Astrocyte (in vitro differentiated cells and primary cell): ENCODE measurements around the gene SLCO2A1. TPM values are rescaled to one million over a fixed set of nuclear protein-coding genes. Genes with fewer than 3 reads are reported as not detected.
A peak's percentile ranks its signal among the peaks of the same experiment; 100 is the strongest.

ENCODE experiments used
- DNase-seq: peaks from one replicate; pipeline ENCODE4 v3.0.0-alpha.2; 2010; ENCODE audit warnings: low read depth
- FAIRE-seq: peaks from 2 replicates; lab custom pipeline; 2011; peaks lifted over from hg19 to GRCh38; lab: Jason Lieb, UNC
- H2AFZ ChIP-seq: 2 replicates; pipeline ENCODE4 v1.6.0; 2012; ENCODE audit warnings: low read depth, low read length, inconsistent platforms
- H3K27ac ChIP-seq: 2 replicates; pipeline ENCODE4 v1.5.1; 2011; ENCODE audit warnings: low read depth, low read length, inconsistent platforms
- H3K27me3 ChIP-seq: 2 replicates; pipeline ENCODE4 v1.6.0; 2011; ENCODE audit warnings: low read length, inconsistent platforms; ENCODE audit not compliant: insufficient read depth
- H3K36me3 ChIP-seq: 2 replicates; pipeline ENCODE4 v1.5.1; 2011; ENCODE audit warnings: low read length, inconsistent platforms; ENCODE audit not compliant: insufficient read depth
- H3K4me1 ChIP-seq: 2 replicates; pipeline ENCODE4 v1.5.1; 2011; ENCODE audit warnings: low read length, inconsistent platforms; ENCODE audit not compliant: insufficient read depth
- H3K4me2 ChIP-seq: 2 replicates; pipeline ENCODE4 v1.6.0; 2012; ENCODE audit warnings: low read length, inconsistent platforms
- H3K4me3 ChIP-seq: 2 replicates; pipeline ENCODE4 v1.5.1; 2011; ENCODE audit warnings: low read depth, mild to moderate bottlenecking, low read length, inconsistent platforms; ENCODE audit not compliant: insufficient read depth
- H3K79me2 ChIP-seq: 2 replicates; pipeline ENCODE4 v1.6.0; 2012; ENCODE audit warnings: mild to moderate bottlenecking, low read length, inconsistent platforms; ENCODE audit not compliant: insufficient read depth
- H3K9ac ChIP-seq: 2 replicates; pipeline ENCODE4 v1.6.0; 2012; ENCODE audit warnings: mild to moderate bottlenecking, low read length, inconsistent platforms
- H3K9me3 ChIP-seq: 2 replicates; pipeline ENCODE4 v1.5.1; 2012; ENCODE audit warnings: low read depth, mild to moderate bottlenecking, low read length, inconsistent platforms; ENCODE audit not compliant: insufficient read depth
- H4K20me1 ChIP-seq: 2 replicates; pipeline ENCODE4 v1.6.0; 2012; ENCODE audit warnings: low read length, inconsistent platforms; ENCODE audit not compliant: insufficient read depth
- H3K27ac Mint-ChIP-seq: one replicate; pipeline ENCODE4 v1.8.0; 2021; ENCODE audit warnings: mild to moderate bottlenecking, mixed read lengths; ENCODE audit not compliant: unreplicated experiment
- H3K27me3 Mint-ChIP-seq: one replicate; pipeline ENCODE4 v1.8.0; 2021; ENCODE audit warnings: low read depth, mixed read lengths; ENCODE audit not compliant: unreplicated experiment
- H3K36me3 Mint-ChIP-seq: one replicate; pipeline ENCODE4 v1.8.0; 2021; ENCODE audit warnings: low read depth, mixed read lengths; ENCODE audit not compliant: unreplicated experiment
- H3K4me1 Mint-ChIP-seq: one replicate; pipeline ENCODE4 v1.8.0; 2021; ENCODE audit warnings: low read depth, mixed read lengths; ENCODE audit not compliant: unreplicated experiment
- H3K4me3 Mint-ChIP-seq: one replicate; pipeline ENCODE4 v1.8.0; 2021; ENCODE audit warnings: mild to moderate bottlenecking, moderate library complexity, mixed read lengths; ENCODE audit not compliant: unreplicated experiment
- H3K9me3 Mint-ChIP-seq: one replicate; pipeline ENCODE4 v1.8.0; 2021; ENCODE audit warnings: mild to moderate bottlenecking, mixed read lengths; ENCODE audit not compliant: unreplicated experiment
- CTCF ChIP-seq: IDR thresholded peaks from 2 replicates; pipeline ENCODE4 v1.5.1; 2011; ENCODE audit warnings: low read depth, mild to moderate bottlenecking, inconsistent platforms, low read length, moderate library complexity; ENCODE audit not compliant: insufficient read depth
- EZH2 ChIP-seq: IDR thresholded peaks from 2 replicates; pipeline ENCODE4 v1.6.1; 2012; ENCODE audit warnings: mild to moderate bottlenecking, low read length, inconsistent platforms; ENCODE audit not compliant: insufficient read depth
- total RNA-seq: library from RNA; stranded (reverse); gene quantifications from 2 replicates; pipeline ENCODE4 v1.2.1, GENCODE V29; 2021

The SLCO2A1 gene
- total RNA-seq, 1 donor from 2014 or later: 2.1 TPM

DNA sequence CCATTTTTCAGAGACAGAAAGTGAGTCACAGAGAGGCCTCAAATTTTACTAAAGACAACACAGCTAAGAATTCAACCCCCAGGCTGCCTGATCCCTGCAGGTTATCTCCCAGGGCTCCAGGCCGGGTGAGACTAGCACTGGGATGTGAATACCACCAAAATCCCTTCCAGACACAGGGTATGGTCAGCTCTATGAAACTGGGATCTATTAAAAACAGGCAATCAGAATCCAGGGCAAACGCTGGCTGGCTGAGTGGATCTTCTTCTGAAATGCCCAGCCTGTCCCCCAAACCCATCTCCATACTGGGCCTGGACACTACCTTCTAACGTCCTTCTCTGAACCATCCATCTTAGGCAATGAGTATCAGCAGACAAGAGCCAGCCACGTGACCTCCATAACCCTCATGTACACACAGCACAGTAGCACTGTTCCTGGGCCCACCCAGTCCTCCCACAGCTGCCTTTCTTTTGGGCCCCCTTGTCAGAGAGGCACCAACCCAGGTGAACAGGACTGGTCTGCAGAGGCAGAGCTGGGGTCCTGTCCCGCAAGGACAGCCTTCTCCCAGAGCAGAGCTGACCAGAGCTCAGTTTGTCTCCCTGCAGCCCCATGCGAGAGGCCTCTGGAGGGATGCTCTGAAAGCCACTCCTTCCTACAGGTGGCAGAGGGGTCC lies 135.9 kb downstream of the SLCO2A1 start:
- Histone ChIP-seq H3K4me2 (peak overlapping the region; percentile 87), H3K36me3 (no peaks in the 10 kb centered on the region), H3K27me3 (peaks cover 35% of the 10 kb centered on the region), H3K27ac (no peak overlapping the region), H3K4me3 (no peak overlapping the region), H4K20me1 (peaks cover 7% of the 10 kb centered on the region), H3K79me2 (no peaks in the 10 kb centered on the region), H2AFZ (no peak overlapping the region), H3K9me3 (no peaks in the 10 kb centered on the region), H3K9ac (no peak overlapping the region), H3K4me1 (peaks cover 4% of the 10 kb centered on the region)
- H3K36me3 Mint-ChIP-seq: peaks cover 5% of the 10 kb centered on the region
- DNase-seq (no peak), FAIRE-seq (no peak)
- no peaks in the 10 kb centered on the region for H3K9me3 Mint-ChIP-seq
- peaks cover 20% of the 10 kb centered on the region for H3K4me1 Mint-ChIP-seq
- TF ChIP-seq EZH2 (no peak), CTCF (no peak)
- H3K4me3 Mint-ChIP-seq: peak overlapping the region; percentile 85
- no peak overlapping the region for H3K27ac Mint-ChIP-seq
- peaks cover 19% of the 10 kb centered on the region for H3K27me3 Mint-ChIP-seq

DNA sequence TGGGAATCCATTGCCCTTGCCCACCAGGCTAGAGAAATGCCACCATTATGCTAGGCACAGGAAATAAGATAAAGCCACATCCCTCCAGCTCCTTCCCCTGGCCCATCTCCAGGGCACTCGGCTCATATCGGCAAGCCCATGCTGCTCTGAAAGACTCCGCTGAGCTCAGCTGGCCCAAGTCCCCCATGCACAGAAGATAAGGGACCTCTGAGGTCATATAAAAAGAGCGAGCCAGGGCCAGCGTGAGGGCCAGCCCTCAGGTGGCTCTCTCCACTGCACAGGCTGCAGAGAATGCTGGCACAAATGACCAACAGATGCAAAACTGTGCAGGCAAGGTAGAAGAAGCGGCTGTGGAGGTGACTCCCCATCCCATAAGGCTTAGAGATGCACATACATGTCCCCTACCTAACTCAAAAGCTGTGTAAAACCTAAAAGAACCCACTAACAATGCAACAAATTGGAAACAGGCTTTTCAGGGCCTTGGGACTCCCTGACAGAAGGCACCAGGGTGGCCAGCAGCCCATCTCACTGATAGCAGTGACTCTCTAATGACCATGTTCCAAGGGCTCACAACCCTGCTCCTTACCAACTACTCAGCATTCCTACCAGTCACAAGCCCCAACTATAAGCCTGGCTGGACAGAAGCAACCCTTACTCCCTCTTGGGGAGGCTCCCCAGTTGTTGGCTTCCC lies 137.0 kb downstream of the SLCO2A1 start:
- Histone ChIP-seq H3K79me2 (no peaks in the 10 kb centered on the region), H3K27me3 (peaks cover 29% of the 10 kb centered on the region), H3K36me3 (no peaks in the 10 kb centered on the region), H2AFZ (no peak overlapping the region), H3K4me2 (no peak overlapping the region), H3K9ac (no peak overlapping the region), H3K4me1 (peaks cover 4% of the 10 kb centered on the region), H4K20me1 (peaks cover 7% of the 10 kb centered on the region), H3K4me3 (no peak overlapping the region), H3K9me3 (no peaks in the 10 kb centered on the region), H3K27ac (no peak overlapping the region)
- DNase-seq: no peak
- H3K9me3 Mint-ChIP-seq: no peaks in the 10 kb centered on the region
- H3K27me3 Mint-ChIP-seq: peaks cover 13% of the 10 kb centered on the region
- FAIRE-seq: no peak
- no peak for TF ChIP-seq CTCF
- no peak for TF ChIP-seq EZH2
- no peak overlapping the region for H3K27ac Mint-ChIP-seq
- H3K4me3 Mint-ChIP-seq: peak overlapping the region; percentile 54
- peaks cover 24% of the 10 kb centered on the region for H3K4me1 Mint-ChIP-seq
- H3K36me3 Mint-ChIP-seq: peaks cover 10% of the 10 kb centered on the region
